Measurements from ENCODE around the gene UMAD1.

- TF ChIP-seq CTCF (IDR thresholded peaks at IDR 0.05) (no peak), POLR2A (IDR thresholded peaks at IDR 0.05) (no peak)
Measured at GRCh38 chr7:7816816-7817536, 176.4 kb downstream of the UMAD1 start.
